Measurements from ENCODE around the gene ST7.

ST7 gene

GRCh38 chr7:117034851-117035464 is 81.7 kb downstream of the ST7 start:
- Mint-ChIP-seq H3K9me3 (peaks cover 10% of the 10 kb centered on the region), H3K36me3 (ENCODE audit: low read depth) (peaks cover 10% of the 10 kb centered on the region), H3K27ac (peak overlapping the region; percentile 23 to 81 (median 76)), H3K4me3 (no peak overlapping the region), H3K4me1 (peaks cover 31% of the 10 kb centered on the region), H3K27me3 (ENCODE audit: low read depth) (no peaks in the 10 kb centered on the region)
- TF ChIP-seq CTCF (IDR thresholded peaks at IDR 0.05; ENCODE audit: unreplicated experiment in 3 of 3), result no peak

GRCh38 chr7:117035465-117035862 is 82.2 kb downstream of the ST7 start:
- peak overlapping the region; percentile 23 to 81 (median 80) for H3K27ac Mint-ChIP-seq

GRCh38 chr7:117036053-117036669 is 82.9 kb downstream of the ST7 start:
- no peaks in the 10 kb centered on the region for H3K27me3 Mint-ChIP-seq (ENCODE audit: low read depth)
- no peaks in the 10 kb centered on the region for H3K9me3 Mint-ChIP-seq
- H3K4me1 Mint-ChIP-seq, result peaks cover 31% of the 10 kb centered on the region
- TF ChIP-seq CTCF (IDR thresholded peaks at IDR 0.05; ENCODE audit: unreplicated experiment in 3 of 3), result no peak
- H3K36me3 Mint-ChIP-seq (ENCODE audit: low read depth), result no peaks in the 10 kb centered on the region
- peak overlapping the region; percentile 23 to 80 (median 54) for H3K27ac Mint-ChIP-seq
- H3K4me3 Mint-ChIP-seq, result no peak overlapping the region

More at GRCh38 chr7:117035465-117035862, 82.2 kb downstream of the ST7 start:
- no peak for TF ChIP-seq CTCF (IDR thresholded peaks at IDR 0.05; ENCODE audit: unreplicated experiment in 3 of 3)
- H3K27me3 Mint-ChIP-seq (ENCODE audit: low read depth), result no peaks in the 10 kb centered on the region
- H3K9me3 Mint-ChIP-seq, result peaks cover 7% of the 10 kb centered on the region
- H3K4me1 Mint-ChIP-seq, result peaks cover 31% of the 10 kb centered on the region
- H3K4me3 Mint-ChIP-seq, result no peak overlapping the region
- H3K36me3 Mint-ChIP-seq (ENCODE audit: low read depth), result peaks cover 6% of the 10 kb centered on the region

GRCh38 chr7:117036836-117037235 is 83.5 kb downstream of the ST7 start:
- Mint-ChIP-seq H3K36me3 (ENCODE audit: low read depth) (no peaks in the 10 kb centered on the region), H3K4me1 (peaks cover 31% of the 10 kb centered on the region), H3K9me3 (no peaks in the 10 kb centered on the region), H3K27ac (peak overlapping the region in 2 of 3 experiments; percentile 20 to 31), H3K4me3 (no peak overlapping the region), H3K27me3 (ENCODE audit: low read depth) (no peaks in the 10 kb centered on the region)
- TF ChIP-seq CTCF (IDR thresholded peaks at IDR 0.05; ENCODE audit: unreplicated experiment in 3 of 3), result no peak

GRCh38 chr7:117038408-117038807 is 85.1 kb downstream of the ST7 start:
- H3K9me3 Mint-ChIP-seq, result no peaks in the 10 kb centered on the region
- peaks cover 33% of the 10 kb centered on the region for H3K4me1 Mint-ChIP-seq
- H3K4me3 Mint-ChIP-seq, result no peak overlapping the region
- H3K27me3 Mint-ChIP-seq (ENCODE audit: low read depth), result no peaks in the 10 kb centered on the region
- H3K27ac Mint-ChIP-seq, result no peak overlapping the region
- no peak for TF ChIP-seq CTCF (IDR thresholded peaks at IDR 0.05; ENCODE audit: unreplicated experiment in 3 of 3)
- no peaks in the 10 kb centered on the region for H3K36me3 Mint-ChIP-seq (ENCODE audit: low read depth)

- H3K4me3 Mint-ChIP-seq, result no peak overlapping the region
- no peak overlapping the region for H3K27ac Mint-ChIP-seq
- no peak for TF ChIP-seq CTCF (IDR thresholded peaks at IDR 0.05; ENCODE audit: unreplicated experiment in 3 of 3)
- no peaks in the 10 kb centered on the region for H3K36me3 Mint-ChIP-seq (ENCODE audit: low read depth)
- H3K9me3 Mint-ChIP-seq, result no peaks in the 10 kb centered on the region
- H3K4me1 Mint-ChIP-seq, result peaks cover 34% of the 10 kb centered on the region
- no peaks in the 10 kb centered on the region for H3K27me3 Mint-ChIP-seq (ENCODE audit: low read depth)
Observed at GRCh38 chr7:117041007-117041406, 87.7 kb downstream of the ST7 start.

Data from nephron (organoid).